B cell (primary cell): ENCODE data around the gene RPS25. TPM values are rescaled to one million over a fixed set of nuclear protein-coding genes. Genes with fewer than 3 reads are reported as not detected.

Experiments used
- ATAC-seq: fragments of 200-7000 bp; cut with Tn5 transposase; one replicate; pipeline ENCODE4 v1.10.0; 2021; ENCODE audit warnings: low read depth, mild to moderate bottlenecking, moderate number of reproducible peaks, moderate library complexity
- CTCF ChIA-PET: fragments of 350-600 bp; sonication (Branson Sonifier 250); formaldehyde crosslinking; loops from one replicate; lab custom pipeline; 2021; ENCODE audit warnings: antibody characterized with exemption, inconsistent platforms; lab: Charles Lee
- POLR2A ChIA-PET: fragments of 350-600 bp; sonication (Branson Sonifier 250); formaldehyde crosslinking; loops from one replicate; lab custom pipeline; 2021; ENCODE audit warnings: antibody characterized with exemption; lab: Charles Lee
- DNase-seq: peaks from one replicate; pipeline ENCODE4 v3.0.0; 2013
- H2AFZ ChIP-seq: 2 replicates; pipeline ENCODE4 v1.6.1; 2012; ENCODE audit warnings: mild to moderate bottlenecking, low read depth, low read length; ENCODE audit not compliant: insufficient read depth, poor library complexity, severe bottlenecking
- H3K27ac ChIP-seq, 2 donors: 1 replicate in 1 of 2; 2 replicates in 1 of 2; pipeline ENCODE4 v1.5.1; 2012 to 2013; ENCODE audit warnings: low read length in 2 of 2, mild to moderate bottlenecking in 2 of 2, moderate library complexity in 1 of 2
- H3K27me3 ChIP-seq, 4 experiments: fragments of 200-600 bp in 1 of 4; sonication (generic) in 1 of 4; replicated peaks in 1 of 4; 1 replicate in 2 of 4; 2 replicates in 2 of 4; pipeline versions ENCODE4 v1.6.1 to v1.7.0; 2013 to 2016; ENCODE audit warnings: low read length in 3 of 4, mild to moderate bottlenecking in 2 of 4, mixed read lengths in 1 of 4, moderate library complexity in 1 of 4; ENCODE audit not compliant: insufficient read depth in 4 of 4, control insufficient read depth in 3 of 4; ENCODE audit errors: control extremely low read depth in 1 of 4
- H3K36me3 ChIP-seq, 2 experiments: replicated peaks in 1 of 2; 1 replicate in 1 of 2; 2 replicates in 1 of 2; pipeline versions ENCODE4 v1.6.1 to v1.7.1; 2013; ENCODE audit warnings: low read length in 1 of 2; ENCODE audit not compliant: insufficient read depth in 2 of 2, control insufficient read depth in 1 of 2; ENCODE audit errors: control extremely low read depth in 1 of 2, extremely low read depth in 1 of 2
- H3K4me1 ChIP-seq, 2 donors: fragments of 200-600 bp in 1 of 2; sonication (generic) in 1 of 2; 1 replicate in 1 of 2; 2 replicates in 1 of 2; pipeline versions ENCODE4 v1.5.1 to v1.6.1; 2013 to 2017; ENCODE audit warnings: low read length in 2 of 2; ENCODE audit not compliant: control insufficient read depth in 2 of 2, insufficient read depth in 2 of 2
- H3K4me2 ChIP-seq: replicated peaks from 2 replicates; pipeline ENCODE3; 2012; ENCODE audit warnings: mild to moderate bottlenecking, low read depth, low read length; ENCODE audit not compliant: poor library complexity, severe bottlenecking
- H3K4me3 ChIP-seq, 5 experiments: fragments of 200-600 bp in 1 of 5; sonication (generic) in 1 of 5; 1 replicate in 3 of 5; 2 replicates in 2 of 5; pipeline versions ENCODE4 v1.5.1 to v1.7.0; 2011 to 2016; ENCODE audit warnings: low read length in 4 of 5, mild to moderate bottlenecking in 4 of 5, low read depth in 2 of 5, control low read depth in 1 of 5, moderate library complexity in 1 of 5; ENCODE audit not compliant: insufficient read depth in 1 of 5; ENCODE audit errors: control extremely low read depth in 1 of 5, extremely low read depth in 1 of 5
- H3K79me2 ChIP-seq: fragments of 200-600 bp; sonication (generic); one replicate; pipeline ENCODE4 v1.6.0; 2016; ENCODE audit warnings: low read length; ENCODE audit not compliant: control insufficient read depth, insufficient read depth
- H3K9ac ChIP-seq: fragments of 200-600 bp; sonication (generic); 2 replicates; pipeline ENCODE4 v1.6.1; 2017; ENCODE audit warnings: mild to moderate bottlenecking, low read length, moderate library complexity
- H3K9me3 ChIP-seq, 3 donors: one replicate each; pipeline versions ENCODE4 v1.6.1 to v1.7.1; 2013; ENCODE audit warnings: low read length in 2 of 3; ENCODE audit not compliant: control insufficient read depth in 2 of 3, insufficient read depth in 1 of 3; ENCODE audit errors: control extremely low read depth in 1 of 3
- H4K20me1 ChIP-seq: 2 replicates; pipeline ENCODE4 v1.6.0; 2012; ENCODE audit warnings: mild to moderate bottlenecking, low read length; ENCODE audit not compliant: insufficient read depth, control insufficient read depth, poor library complexity, severe bottlenecking
- H3K27ac Mint-ChIP-seq: one replicate; pipeline ENCODE4 v1.8.0; 2021; ENCODE audit warnings: mixed read lengths
- H3K27me3 Mint-ChIP-seq: one replicate; pipeline ENCODE4 v1.8.0; 2021; ENCODE audit warnings: mixed read lengths
- H3K4me1 Mint-ChIP-seq: one replicate; pipeline ENCODE4 v1.8.0; 2021; ENCODE audit warnings: mixed read lengths
- H3K4me3 Mint-ChIP-seq: one replicate; pipeline ENCODE4 v1.8.0; 2021; ENCODE audit warnings: mixed read lengths
- H3K9me3 Mint-ChIP-seq: one replicate; pipeline ENCODE4 v1.8.0; 2022; ENCODE audit warnings: mixed read lengths; ENCODE audit not compliant: insufficient read depth
- EZH2 ChIP-seq: IDR thresholded peaks from 2 replicates; pipeline ENCODE4 v1.6.1; 2012; ENCODE audit warnings: borderline replicate concordance, low read depth, mild to moderate bottlenecking, moderate library complexity, low read length; ENCODE audit not compliant: insufficient read depth, poor library complexity, severe bottlenecking
- WGBS: methylation state at CpG from one replicate; pipeline ENCODE4 v1.1.5; 2013; ENCODE audit warnings: missing lambda C conversion rate; ENCODE audit not compliant: insufficient coverage; 5-methylcytosine and 5-hydroxymethylcytosine counted together
- intact Hi-C: fragments of 100-400 bp; cut with micrococcal nuclease; formaldehyde crosslinking; loops from one replicate; pipeline ENCODE4 v1.10.0; 2022
- polyA plus RNA-seq: library from polyadenylated mRNA; depleted of rRNA; stranded (reverse); fragments of >200 nt; gene quantifications from 2 replicates; pipeline ENCODE4 v1.2.3, GENCODE V29; 2012
- total RNA-seq, 2 donors: library from RNA; stranded (reverse); fragments of 120-200 nt in 1 of 2; gene quantifications; 1 replicate in 1 of 2; 2 replicates in 1 of 2; pipeline versions ENCODE4 v1.2.3 to v1.2.4, GENCODE V29; 2013 to 2022
- TF ChIP-seq, protein P1 (sequence below): fragments of 200-600 bp; IDR thresholded peaks from one replicate; pipeline ENCODE4 v1.8.0; 2022; ENCODE audit warnings: antibody characterized with exemption, mild to moderate bottlenecking

The RPS25 gene
- total and polyA plus RNA-seq, 2 donors (not counting 1 experiment from before 2014, with no cell fraction given): 1,823 to 2,003 TPM

DNA sequence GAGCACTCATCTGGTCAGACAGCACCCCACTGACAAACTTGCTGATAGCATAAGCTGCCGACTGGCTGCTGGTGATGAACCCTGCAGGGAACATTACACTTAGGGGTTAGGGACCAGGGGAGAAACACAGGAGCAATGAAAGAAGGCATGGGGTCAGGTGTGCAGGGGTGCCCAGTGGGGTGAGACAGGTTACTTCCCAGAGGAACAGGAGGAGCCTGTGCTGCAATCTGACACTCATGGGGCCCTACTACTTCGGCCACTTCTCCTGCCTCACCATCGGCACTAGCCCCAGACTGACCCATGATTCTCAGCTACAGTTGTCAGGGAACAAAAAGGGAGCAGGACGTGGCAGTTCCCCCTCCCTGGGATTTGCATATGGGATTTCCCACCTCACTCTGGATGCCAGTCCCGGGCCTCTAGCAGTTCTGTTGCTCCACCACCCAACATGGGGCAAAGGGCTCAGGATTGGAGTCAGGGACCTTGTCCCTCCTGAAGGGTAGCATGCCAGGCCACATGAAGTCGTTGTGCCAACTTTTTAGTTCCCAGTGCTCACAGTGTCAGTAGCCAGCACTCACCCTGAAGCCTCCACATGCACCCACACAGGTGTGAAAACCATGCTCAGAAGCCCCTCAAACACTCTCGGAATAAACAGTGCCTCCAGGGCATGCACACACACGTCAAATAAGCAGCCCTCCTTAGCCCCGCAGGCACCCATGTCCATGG is 10.4 kb upstream of the RPS25 start:
- WGBS: 94% methylated on average over 9 of the region's 9 CpGs
- peak overlapping the region; percentile 92 for H3K4me3 Mint-ChIP-seq
- Histone ChIP-seq H3K27me3 (no peaks in the 10 kb centered on the region), H3K4me2 (no peak overlapping the region), H4K20me1 (no peaks in the 10 kb centered on the region), H3K79me2 (peaks cover 16% of the 10 kb centered on the region), H3K9ac (no peak overlapping the region), H3K4me1 (peaks cover 4 to 10% of the 10 kb centered on the region in 2 donors), H3K4me3 (no peak overlapping the region), H3K36me3 (peaks cover 4 to 25% of the 10 kb centered on the region in 2 experiments), H3K9me3 (no peaks in the 10 kb centered on the region), H2AFZ (no peak overlapping the region), H3K27ac (no peak overlapping the region)
- ATAC-seq: no peak
- POLR2A ChIA-PET: no interaction called here
- intact Hi-C loops: no loop called here
- H3K27ac Mint-ChIP-seq: no peak overlapping the region
- no peak for TF ChIP-seq EZH2
- TF ChIP-seq, protein P1, sequence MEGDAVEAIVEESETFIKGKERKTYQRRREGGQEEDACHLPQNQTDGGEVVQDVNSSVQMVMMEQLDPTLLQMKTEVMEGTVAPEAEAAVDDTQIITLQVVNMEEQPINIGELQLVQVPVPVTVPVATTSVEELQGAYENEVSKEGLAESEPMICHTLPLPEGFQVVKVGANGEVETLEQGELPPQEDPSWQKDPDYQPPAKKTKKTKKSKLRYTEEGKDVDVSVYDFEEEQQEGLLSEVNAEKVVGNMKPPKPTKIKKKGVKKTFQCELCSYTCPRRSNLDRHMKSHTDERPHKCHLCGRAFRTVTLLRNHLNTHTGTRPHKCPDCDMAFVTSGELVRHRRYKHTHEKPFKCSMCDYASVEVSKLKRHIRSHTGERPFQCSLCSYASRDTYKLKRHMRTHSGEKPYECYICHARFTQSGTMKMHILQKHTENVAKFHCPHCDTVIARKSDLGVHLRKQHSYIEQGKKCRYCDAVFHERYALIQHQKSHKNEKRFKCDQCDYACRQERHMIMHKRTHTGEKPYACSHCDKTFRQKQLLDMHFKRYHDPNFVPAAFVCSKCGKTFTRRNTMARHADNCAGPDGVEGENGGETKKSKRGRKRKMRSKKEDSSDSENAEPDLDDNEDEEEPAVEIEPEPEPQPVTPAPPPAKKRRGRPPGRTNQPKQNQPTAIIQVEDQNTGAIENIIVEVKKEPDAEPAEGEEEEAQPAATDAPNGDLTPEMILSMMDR: no peak
- no peak for DNase-seq
- no peaks in the 10 kb centered on the region for H3K9me3 Mint-ChIP-seq
- CTCF ChIA-PET: no interaction called here
- H3K4me1 Mint-ChIP-seq: peaks cover 20% of the 10 kb centered on the region
- H3K27me3 Mint-ChIP-seq: no peaks in the 10 kb centered on the region

DNA sequence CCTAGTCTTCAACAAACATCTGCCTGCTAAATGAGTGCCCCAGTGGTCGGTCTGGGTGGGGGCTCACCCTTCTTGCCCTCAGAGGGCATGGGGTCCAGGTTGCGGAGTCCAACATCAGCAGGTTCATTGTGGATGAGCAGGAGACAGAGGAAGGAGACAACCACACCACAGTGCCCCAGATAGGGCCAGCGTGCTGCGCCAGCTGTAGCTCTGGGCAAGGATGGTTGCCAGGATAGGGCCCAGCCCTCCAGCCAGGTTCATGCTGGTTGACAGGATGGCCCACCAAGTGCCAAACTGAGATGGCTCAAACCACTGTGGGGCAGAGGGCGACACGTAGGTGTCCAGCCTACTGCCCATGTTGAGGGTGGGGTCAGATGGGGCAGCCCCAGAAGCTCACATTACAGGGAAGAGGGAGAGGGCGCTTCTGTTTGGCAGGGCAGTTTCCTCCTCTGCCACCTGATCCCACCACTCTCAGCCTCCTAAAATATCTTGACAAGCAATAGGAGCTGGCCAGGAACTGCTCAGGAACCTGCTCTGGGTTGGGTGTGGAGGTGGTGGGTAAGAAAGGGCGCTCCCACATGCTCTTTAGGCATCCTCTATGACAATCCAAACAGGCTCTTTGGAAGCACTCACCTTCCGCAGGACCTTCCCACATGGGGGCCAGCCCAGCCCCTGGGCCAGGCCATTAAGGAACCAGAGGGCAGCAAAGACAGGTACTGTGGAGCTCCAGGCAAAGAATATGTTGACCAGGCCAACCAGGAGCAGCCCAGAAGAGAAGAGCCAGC is 9.6 kb upstream of the RPS25 start:
- intact Hi-C loops: no loop called here
- Histone ChIP-seq H3K36me3 (peaks cover 4 to 30% of the 10 kb centered on the region in 2 experiments), H3K4me1 (peaks cover 4 to 10% of the 10 kb centered on the region in 2 donors), H3K79me2 (peaks cover 23% of the 10 kb centered on the region), H4K20me1 (peaks cover 6% of the 10 kb centered on the region), H3K9me3 (no peaks in the 10 kb centered on the region), H3K27me3 (no peaks in the 10 kb centered on the region), H2AFZ (no peak overlapping the region), H3K27ac (no peak overlapping the region), H3K4me2 (no peak overlapping the region), H3K4me3 (no peak overlapping the region), H3K9ac (no peak overlapping the region)
- 98% methylated on average over 6 of the region's 9 CpGs for WGBS
- CTCF ChIA-PET: interaction anchor here (1.1 kb wide), 1 partner anchor 17 kb away, joined by 3 read pairs; no protein-coding TSS in a partner anchor
- DNase-seq: no peak
- peaks cover 20% of the 10 kb centered on the region for H3K4me1 Mint-ChIP-seq
- no peak for ATAC-seq
- H3K27me3 Mint-ChIP-seq: no peaks in the 10 kb centered on the region
- TF ChIP-seq, protein P1: no peak
- no peak for TF ChIP-seq EZH2
- H3K4me3 Mint-ChIP-seq: no peak overlapping the region
- no peak overlapping the region for H3K27ac Mint-ChIP-seq
- POLR2A ChIA-PET: no interaction called here
- H3K9me3 Mint-ChIP-seq: no peaks in the 10 kb centered on the region
